Neuronal stem cell (in vitro differentiated cells): ENCODE measurements around the gene KTN1.

Experiments used
- DNase-seq: peaks from one replicate; pipeline ENCODE4 v3.0.0-alpha.2; 2013; ENCODE audit warnings: low spot score
- H2AFZ ChIP-seq: one replicate; pipeline ENCODE4 v1.6.1; 2013; ENCODE audit warnings: mild to moderate bottlenecking, low read length, inconsistent platforms
- H2AK5ac ChIP-seq: 2 replicates; pipeline ENCODE4 v1.6.1; 2013; ENCODE audit warnings: low read depth, mild to moderate bottlenecking, inconsistent platforms, low read length, moderate library complexity, mixed read lengths
- H2BK120ac ChIP-seq: 2 replicates; pipeline ENCODE4 v1.6.1; 2013; ENCODE audit warnings: low read depth, mild to moderate bottlenecking, inconsistent platforms, low read length, moderate library complexity, mixed read lengths
- H2BK12ac ChIP-seq: one replicate; pipeline ENCODE4 v1.6.1; 2013; ENCODE audit warnings: low read length, inconsistent platforms
- H2BK15ac ChIP-seq: 2 replicates; pipeline ENCODE4 v1.6.1; 2013; ENCODE audit warnings: mild to moderate bottlenecking, low read length, inconsistent platforms, mixed read lengths
- H2BK5ac ChIP-seq: one replicate; pipeline ENCODE4 v1.6.1; 2013; ENCODE audit warnings: inconsistent platforms, mild to moderate bottlenecking, low read length, moderate library complexity
- H3K14ac ChIP-seq: one replicate; pipeline ENCODE4 v1.6.1; 2013; ENCODE audit warnings: low read length, inconsistent platforms
- H3K18ac ChIP-seq: 2 replicates; pipeline ENCODE4 v1.6.1; 2013; ENCODE audit warnings: low read length, inconsistent platforms
- H3K23ac ChIP-seq: 2 replicates; pipeline ENCODE4 v1.6.1; 2013; ENCODE audit warnings: low read depth, mild to moderate bottlenecking, mixed read lengths, low read length, inconsistent platforms; ENCODE audit not compliant: poor library complexity
- H3K27ac ChIP-seq: replicated peaks from 3 replicates; pipeline ENCODE4 v1.5.1; 2013; ENCODE audit warnings: low read length, inconsistent platforms
- H3K27me3 ChIP-seq, 3 experiments: 2 replicates each; pipeline ENCODE4 v1.6.1; 2013; ENCODE audit warnings: low read length in 3 of 3, mild to moderate bottlenecking in 2 of 3, inconsistent platforms in 1 of 3, low read depth in 1 of 3, mixed read lengths in 1 of 3, moderate library complexity in 1 of 3; ENCODE audit not compliant: control insufficient read depth in 3 of 3, insufficient read depth in 3 of 3
- H3K36me3 ChIP-seq, 2 donors: replicated peaks in 1 of 2; 2 replicates each; pipeline ENCODE4 v1.6.1; 2013; ENCODE audit warnings: low read length in 2 of 2; ENCODE audit not compliant: control insufficient read depth in 2 of 2, insufficient read depth in 2 of 2
- H3K4ac ChIP-seq: 2 replicates; pipeline ENCODE4 v1.6.1; 2013; ENCODE audit warnings: inconsistent platforms, mild to moderate bottlenecking, low read length, moderate library complexity
- H3K4me1 ChIP-seq, 2 donors: 1 replicate in 1 of 2; 2 replicates in 1 of 2; pipeline ENCODE4 v1.6.1; 2013; ENCODE audit warnings: low read length in 2 of 2, low read depth in 1 of 2; ENCODE audit not compliant: control insufficient read depth in 2 of 2, insufficient read depth in 1 of 2
- H3K4me2 ChIP-seq: one replicate; pipeline ENCODE4 v1.6.1; 2013; ENCODE audit warnings: mild to moderate bottlenecking, low read length, inconsistent platforms; ENCODE audit not compliant: insufficient read depth, poor library complexity, severe bottlenecking
- H3K4me3 ChIP-seq, 2 donors: 2 replicates each; pipeline ENCODE4 v1.5.1; 2013; ENCODE audit warnings: low read length in 2 of 2, mild to moderate bottlenecking in 2 of 2, inconsistent platforms in 1 of 2, moderate library complexity in 1 of 2
- H3K79me1 ChIP-seq: one replicate; pipeline ENCODE4 v1.6.1; 2013; ENCODE audit warnings: low read depth, mild to moderate bottlenecking, inconsistent platforms, low read length, moderate library complexity
- H3K9ac ChIP-seq: one replicate; pipeline ENCODE4 v1.6.1; 2013; ENCODE audit warnings: mild to moderate bottlenecking, low read depth, low read length, inconsistent platforms; ENCODE audit not compliant: poor library complexity
- H3K9me3 ChIP-seq, 2 donors: replicated peaks in 1 of 2; 2 replicates each; pipeline versions ENCODE3 to v1.6.1; 2013; ENCODE audit warnings: low read length in 2 of 2, mild to moderate bottlenecking in 2 of 2, inconsistent platforms in 1 of 2, low read depth in 1 of 2, mixed read lengths in 1 of 2, moderate library complexity in 1 of 2; ENCODE audit not compliant: control insufficient read depth in 2 of 2, insufficient read depth in 1 of 2
- H4K8ac ChIP-seq: one replicate; pipeline ENCODE4 v1.6.1; 2013; ENCODE audit warnings: low read depth, mild to moderate bottlenecking, inconsistent platforms, low read length, moderate library complexity
- H4K91ac ChIP-seq: one replicate; pipeline ENCODE4 v1.6.1; 2013; ENCODE audit warnings: low read length, low read depth, mild to moderate bottlenecking, inconsistent platforms; ENCODE audit not compliant: poor library complexity
- WGBS, 2 donors: extraction: QIAGEN DNeasy Blood & Tissue Kit; methylation state at CpG; one replicate each; pipeline ENCODE4 v1.1.7; 2013; ENCODE audit warnings: missing lambda C conversion rate in 2 of 2, mixed read lengths in 1 of 2; ENCODE audit not compliant: insufficient read length in 2 of 2, insufficient replicate concordance in 1 of 2; ENCODE audit errors: extremely low coverage in 2 of 2; 5-methylcytosine and 5-hydroxymethylcytosine counted together

The KTN1 gene

GRCh38 chr14:55540847-55541773 is 38.9 kb upstream of the KTN1 start:
- no peaks in the 10 kb centered on the region for H3K4me1 ChIP-seq
- H2BK15ac ChIP-seq = no peak overlapping the region
- no peak overlapping the region for H3K4me2 ChIP-seq
- H2BK12ac ChIP-seq = no peak overlapping the region
- H3K27ac ChIP-seq = no peak overlapping the region
- no CpG with 5 or more reads among the region's 5 CpGs for WGBS, 2 donors
- no peak overlapping the region for H2AFZ ChIP-seq
- H3K23ac ChIP-seq = no peak overlapping the region
- no peak overlapping the region for H3K14ac ChIP-seq
- no peak overlapping the region for H3K4me3 ChIP-seq
- no peak overlapping the region for H3K9ac ChIP-seq
- H2BK120ac ChIP-seq = no peak overlapping the region
- peaks cover 0 to 2% of the 10 kb centered on the region in 2 donors for H3K9me3 ChIP-seq
- no peaks in the 10 kb centered on the region for H3K79me1 ChIP-seq
- DNase-seq = no peak
- no peaks in the 10 kb centered on the region for H3K36me3 ChIP-seq
- H2BK5ac ChIP-seq = no peak overlapping the region
- no peaks in the 10 kb centered on the region for H3K27me3 ChIP-seq
- H3K4ac ChIP-seq = no peak overlapping the region
- H4K8ac ChIP-seq = no peak overlapping the region
- H3K18ac ChIP-seq = no peak overlapping the region
- H2AK5ac ChIP-seq = no peak overlapping the region
- H4K91ac ChIP-seq = no peak overlapping the region

GRCh38 chr14:55545779-55546178 is 34.2 kb upstream of the KTN1 start:
- Histone ChIP-seq H3K27ac (no peak overlapping the region), H4K91ac (no peak overlapping the region), H3K4me3 (no peak overlapping the region), H2BK5ac (no peak overlapping the region), H3K9me3 (no peaks in the 10 kb centered on the region), H2AK5ac (no peak overlapping the region), H2BK15ac (no peak overlapping the region), H3K79me1 (no peaks in the 10 kb centered on the region), H3K36me3 (no peaks in the 10 kb centered on the region), H3K23ac (no peak overlapping the region), H3K4me2 (no peak overlapping the region), H2BK12ac (no peak overlapping the region), H3K9ac (no peak overlapping the region), H3K18ac (no peak overlapping the region), H3K4me1 (no peaks in the 10 kb centered on the region), H2BK120ac (no peak overlapping the region), H3K27me3 (no peaks in the 10 kb centered on the region), H4K8ac (no peak overlapping the region), H3K4ac (no peak overlapping the region), H3K14ac (no peak overlapping the region), H2AFZ (no peak overlapping the region)
- no CpG with 5 or more reads among the region's 1 CpG for WGBS, 2 donors
- no peak for DNase-seq

DNA sequence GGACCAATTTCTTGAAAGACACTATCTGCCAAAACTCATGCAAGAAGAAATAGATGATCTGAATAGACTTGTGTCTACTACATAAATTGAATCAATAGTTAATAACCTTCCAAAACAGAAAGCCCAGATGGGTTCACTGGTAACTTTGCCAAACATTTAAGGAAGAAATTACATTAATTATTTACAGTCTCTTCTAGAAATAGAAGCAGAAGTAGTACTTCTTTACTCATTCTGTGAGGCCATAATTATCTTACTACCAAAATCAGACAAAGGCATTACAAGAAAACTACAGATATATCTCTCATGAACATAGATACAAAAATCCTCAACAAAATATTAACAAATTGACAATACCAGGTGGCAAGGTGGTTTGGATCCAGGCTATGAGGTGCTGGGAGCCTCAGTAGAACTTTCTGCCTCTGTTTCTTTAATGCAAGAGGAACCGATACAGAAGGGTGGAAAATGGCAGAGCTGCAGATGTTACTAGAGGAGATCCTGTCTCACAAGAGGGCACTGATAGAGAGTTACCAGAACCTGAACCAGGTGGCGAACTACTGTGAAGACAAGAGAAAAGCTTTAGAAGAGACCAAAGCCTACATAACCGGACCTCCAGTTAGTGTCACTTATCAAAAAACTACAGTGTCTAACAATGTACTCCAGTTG is 33.7 kb upstream of the KTN1 start:
- Histone ChIP-seq H3K27ac (no peak overlapping the region), H3K23ac (no peak overlapping the region), H2AK5ac (no peak overlapping the region), H3K79me1 (no peaks in the 10 kb centered on the region), H3K4ac (no peak overlapping the region), H3K4me2 (no peak overlapping the region), H3K4me1 (no peaks in the 10 kb centered on the region), H3K9me3 (no peaks in the 10 kb centered on the region), H2AFZ (no peak overlapping the region), H3K27me3 (no peaks in the 10 kb centered on the region), H2BK5ac (no peak overlapping the region), H4K8ac (no peak overlapping the region), H3K18ac (no peak overlapping the region), H2BK12ac (no peak overlapping the region), H4K91ac (no peak overlapping the region), H3K14ac (no peak overlapping the region), H2BK120ac (no peak overlapping the region), H2BK15ac (no peak overlapping the region), H3K4me3 (no peak overlapping the region), H3K36me3 (no peaks in the 10 kb centered on the region), H3K9ac (no peak overlapping the region)
- no peak for DNase-seq
- WGBS, 2 donors = no CpG with 5 or more reads among the region's 3 CpGs

DNA sequence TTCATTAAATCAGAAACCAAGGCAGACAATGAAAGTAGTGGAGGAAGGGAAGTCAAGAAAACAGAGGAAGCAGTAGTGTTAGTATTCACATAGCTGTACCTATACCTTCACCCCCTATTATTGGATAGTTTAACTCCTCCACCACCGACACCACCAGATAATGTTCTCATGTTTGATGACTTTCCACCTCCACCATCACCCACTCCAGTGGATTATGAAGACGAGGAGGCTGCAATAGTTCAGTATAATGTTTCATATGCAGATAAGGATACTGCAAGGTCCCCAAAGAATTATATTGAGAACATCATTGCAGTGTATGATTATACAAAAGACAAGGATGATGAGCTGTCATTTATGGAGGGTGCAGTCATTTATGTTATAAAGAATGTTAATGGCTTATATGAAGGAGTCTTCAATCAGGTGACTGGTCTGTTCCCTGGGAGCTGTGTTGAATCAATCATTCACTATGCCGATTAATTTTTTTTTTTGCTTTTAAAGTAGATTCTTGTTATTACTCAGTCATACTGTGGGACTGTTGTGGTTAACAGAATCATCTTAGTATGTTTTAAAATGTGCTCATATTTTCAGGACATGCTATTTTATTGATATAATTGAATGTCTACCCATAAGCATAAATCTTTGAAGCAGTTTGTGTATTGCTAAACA is 32.2 kb upstream of the KTN1 start:
- Histone ChIP-seq H4K8ac (no peak overlapping the region), H2AFZ (no peak overlapping the region), H3K9me3 (no peaks in the 10 kb centered on the region), H2BK120ac (no peak overlapping the region), H3K18ac (no peak overlapping the region), H3K9ac (no peak overlapping the region), H3K14ac (no peak overlapping the region), H4K91ac (no peak overlapping the region), H3K4me3 (no peak overlapping the region), H2BK15ac (no peak overlapping the region), H3K4me2 (no peak overlapping the region), H3K23ac (no peak overlapping the region), H3K79me1 (no peaks in the 10 kb centered on the region), H3K4ac (no peak overlapping the region), H3K4me1 (no peaks in the 10 kb centered on the region), H2AK5ac (no peak overlapping the region), H3K27me3 (no peaks in the 10 kb centered on the region), H3K27ac (no peak overlapping the region), H2BK12ac (no peak overlapping the region), H3K36me3 (no peaks in the 10 kb centered on the region), H2BK5ac (no peak overlapping the region)
- WGBS, 2 donors = no CpG with 5 or more reads among the region's 3 CpGs
- no peak for DNase-seq
